Keratinocyte (primary cell): ENCODE measurements around the gene IQCE. TPM values are rescaled to one million over a fixed set of nuclear protein-coding genes. Genes with fewer than 3 reads are reported as not detected.
A peak's percentile ranks its signal among the peaks of the same experiment; 100 is the strongest.

Source experiments
- DNase-seq: peaks from one replicate; pipeline ENCODE4 v3.0.0-alpha.2; 2011; ENCODE audit warnings: low read depth, missing footprints, low spot score
- FAIRE-seq: peaks from 2 replicates; lab custom pipeline; 2011; peaks lifted over from hg19 to GRCh38; lab: Jason Lieb, UNC
- H2AFZ ChIP-seq: 2 replicates; pipeline ENCODE4 v1.6.0; 2012; ENCODE audit warnings: low read length, control low read depth, inconsistent platforms; ENCODE audit not compliant: control insufficient read depth
- H3K27ac ChIP-seq: 2 replicates; pipeline ENCODE4 v1.5.1; 2011; ENCODE audit warnings: low read length; ENCODE audit not compliant: control insufficient read depth, insufficient read depth
- H3K27me3 ChIP-seq: 3 replicates; pipeline ENCODE4 v1.6.0; 2011; ENCODE audit warnings: low read length; ENCODE audit not compliant: control insufficient read depth, insufficient read depth; ENCODE audit errors: extremely low read depth
- H3K36me3 ChIP-seq, 2 experiments: 2 replicates in 1 of 2; 3 replicates in 1 of 2; pipeline ENCODE4 v1.5.1; 2011; ENCODE audit warnings: low read length in 2 of 2, mild to moderate bottlenecking in 1 of 2; ENCODE audit not compliant: control insufficient read depth in 2 of 2, insufficient read depth in 2 of 2; ENCODE audit errors: extremely low read depth in 1 of 2
- H3K4me1 ChIP-seq: 3 replicates; pipeline ENCODE4 v1.5.1; 2011; ENCODE audit warnings: low read length; ENCODE audit not compliant: control insufficient read depth, insufficient read depth; ENCODE audit errors: extremely low read depth
- H3K4me2 ChIP-seq: 3 replicates; pipeline ENCODE4 v1.6.0; 2011; ENCODE audit warnings: low read depth, low read length; ENCODE audit not compliant: control insufficient read depth, insufficient read depth; ENCODE audit errors: extremely low read depth
- H3K4me3 ChIP-seq, 3 experiments: fragments of 200-600 bp in 1 of 3; sonication (generic) in 1 of 3; 2 replicates in 2 of 3; 3 replicates in 1 of 3; pipeline ENCODE4 v1.5.1; 2011 to 2016; ENCODE audit warnings: low read length in 3 of 3, mild to moderate bottlenecking in 3 of 3, control low read depth in 2 of 3, inconsistent platforms in 1 of 3, low read depth in 1 of 3, mixed read lengths in 1 of 3, mixed run types in 1 of 3, moderate library complexity in 1 of 3; ENCODE audit not compliant: control insufficient read depth in 2 of 3, insufficient read depth in 2 of 3; ENCODE audit errors: extremely low read depth in 1 of 3
- H3K79me2 ChIP-seq: 2 replicates; pipeline ENCODE4 v1.6.0; 2012; ENCODE audit warnings: low read length; ENCODE audit not compliant: control insufficient read depth, insufficient read depth
- H3K9ac ChIP-seq: 3 replicates; pipeline ENCODE4 v1.6.0; 2011; ENCODE audit warnings: low read length; ENCODE audit not compliant: control insufficient read depth, insufficient read depth; ENCODE audit errors: extremely low read depth
- H3K9me1 ChIP-seq: 3 replicates; pipeline ENCODE4 v1.6.0; 2011; ENCODE audit warnings: low read length; ENCODE audit not compliant: control insufficient read depth, insufficient read depth; ENCODE audit errors: extremely low read depth
- H3K9me3 ChIP-seq: 2 replicates; pipeline ENCODE4 v1.5.1; 2012; ENCODE audit warnings: low read depth, low read length; ENCODE audit not compliant: control insufficient read depth
- H4K20me1 ChIP-seq: 3 replicates; pipeline ENCODE4 v1.6.0; 2011; ENCODE audit warnings: low read length; ENCODE audit not compliant: control insufficient read depth, insufficient read depth; ENCODE audit errors: extremely low read depth
- CTCF ChIP-seq, 3 experiments: IDR thresholded peaks in 1 of 3; conservative IDR thresholded peaks in 1 of 3; optimal IDR thresholded peaks in 1 of 3; 2 replicates in 2 of 3; 3 replicates in 1 of 3; pipeline versions ENCODE3 to v1.5.1; 2011; ENCODE audit warnings: low read length in 3 of 3, mild to moderate bottlenecking in 3 of 3, moderate library complexity in 2 of 3, control low read depth in 1 of 3, inconsistent platforms in 1 of 3; ENCODE audit not compliant: insufficient read depth in 2 of 3; ENCODE audit errors: extremely low read depth in 1 of 3
- EZH2 ChIP-seq: IDR thresholded peaks from one replicate; pipeline ENCODE4 v1.6.1; 2012; ENCODE audit warnings: inconsistent platforms, mild to moderate bottlenecking, low read length, moderate library complexity
- dilution Hi-C: fragments of 300-500 bp; cut with MboI; formaldehyde crosslinking; loops from one replicate; pipeline ENCODE4 v1.7.0; 2020; ENCODE audit warnings: low sequenced_read_pairs; ENCODE audit not compliant: extremely low pct_ligation_motif_present
- polyA plus RNA-seq, 5 experiments: library from polyadenylated mRNA; depleted of rRNA in 3 of 5; stranded (reverse) in 3 of 5; stranded (forward) in 1 of 5; unstranded in 1 of 5; fragments of >200 nt; gene quantifications; 1 replicate in 1 of 5; 2 replicates in 3 of 5; 3 replicates in 1 of 5; pipeline versions ENCODE4 v1.2.1 to v1.2.3, GENCODE V29; 2011 to 2012; ENCODE audit warnings: missing spikeins in 2 of 5, low read depth in 1 of 5, low replicate concordance in 1 of 5

IQCE gene
- polyA plus RNA-seq, 1 donor (not counting 4 experiments of a cell fraction or from before 2014, with no cell fraction given), result 5.2 TPM

GRCh38 chr7:2624293-2624886 lies 65.6 kb downstream of the IQCE start:
- no peak for FAIRE-seq
- no peaks in the 10 kb centered on the region for H4K20me1 ChIP-seq
- peaks cover 9% of the 10 kb centered on the region for H3K4me1 ChIP-seq
- TF ChIP-seq EZH2, result no peak
- TF ChIP-seq CTCF (optimal IDR thresholded peaks at IDR 0.05 in 1 of 3, IDR thresholded peaks at IDR 0.05 in 1 of 3, conservative IDR thresholded peaks at IDR 0.05 in 1 of 3; ENCODE audit: extremely low read depth in 1 of 3, insufficient read depth in 2 of 3, low read length in 3 of 3), result no peak
- DNase-seq, result no peak
- no peak overlapping the region for H3K4me3 ChIP-seq
- no peaks in the 10 kb centered on the region for H3K36me3 ChIP-seq
- peak overlapping the region; percentile 26 for H3K27ac ChIP-seq
- dilution Hi-C loops, result no loop called here
- no peak overlapping the region for H2AFZ ChIP-seq
- no peak overlapping the region for H3K9ac ChIP-seq
- no peaks in the 10 kb centered on the region for H3K9me1 ChIP-seq
- no peaks in the 10 kb centered on the region for H3K9me3 ChIP-seq
- H3K4me2 ChIP-seq, result no peak overlapping the region
- H3K27me3 ChIP-seq, result peaks cover 4% of the 10 kb centered on the region
- H3K79me2 ChIP-seq, result no peaks in the 10 kb centered on the region

GRCh38 chr7:2626498-2627117 lies 67.8 kb downstream of the IQCE start:
- DNase-seq (no peak), FAIRE-seq (no peak)
- TF ChIP-seq CTCF (optimal IDR thresholded peaks at IDR 0.05 in 1 of 3, IDR thresholded peaks at IDR 0.05 in 1 of 3, conservative IDR thresholded peaks at IDR 0.05 in 1 of 3; ENCODE audit: extremely low read depth in 1 of 3, insufficient read depth in 2 of 3, low read length in 3 of 3) (no peak), EZH2 (no peak)
- peaks cover 8% of the 10 kb centered on the region for H3K27me3 ChIP-seq
- no peaks in the 10 kb centered on the region for H4K20me1 ChIP-seq
- dilution Hi-C loops, result no loop called here
- H3K4me1 ChIP-seq, result peaks cover 18% of the 10 kb centered on the region
- H3K9me1 ChIP-seq, result no peaks in the 10 kb centered on the region
- H2AFZ ChIP-seq, result no peak overlapping the region
- H3K79me2 ChIP-seq, result no peaks in the 10 kb centered on the region
- no peak overlapping the region for H3K4me3 ChIP-seq
- H3K36me3 ChIP-seq, result no peaks in the 10 kb centered on the region
- H3K9ac ChIP-seq, result no peak overlapping the region
- no peak overlapping the region for H3K27ac ChIP-seq
- H3K9me3 ChIP-seq, result no peaks in the 10 kb centered on the region
- no peak overlapping the region for H3K4me2 ChIP-seq
